K562 (cell line): Measurements from ENCODE around the gene ZC3H12A. TPM values are rescaled to one million over a fixed set of nuclear protein-coding genes. Genes with fewer than 3 reads are reported as not detected.

ENCODE experiments used
- CEBPB ChIP-seq: fragments of 450-650 bp; IDR thresholded peaks from 2 replicates; pipeline ENCODE4 v1.6.1; 2016; ENCODE audit warnings: missing genetic modification characterization, missing compliant biosample characterization
- CHD2 ChIP-seq: IDR thresholded peaks from 2 replicates; pipeline ENCODE4 v1.6.1; 2011; ENCODE audit warnings: low read depth, low read length
- CTBP1 ChIP-seq: fragments of 450-650 bp; IDR thresholded peaks from 2 replicates; pipeline ENCODE4 v1.6.1; 2016; ENCODE audit warnings: borderline replicate concordance
- FOXP4 ChIP-seq: sonication (generic); formaldehyde crosslinking; IDR thresholded peaks from 2 replicates; pipeline ENCODE4 v1.8.0; 2022; ENCODE audit warnings: mild to moderate bottlenecking, missing genetic modification reagents, borderline replicate concordance
- GABPB1 ChIP-seq: sonication (generic); formaldehyde crosslinking; IDR thresholded peaks from 2 replicates; pipeline ENCODE4 v1.8.0; 2022; ENCODE audit warnings: mild to moderate bottlenecking, missing genetic modification reagents
- HINFP ChIP-seq: fragments of 450-650 bp; conservative IDR thresholded peaks from 2 replicates; pipeline ENCODE4 v1.6.1; 2016; ENCODE audit warnings: missing genetic modification characterization, low read depth, mild to moderate bottlenecking, control low read depth, missing compliant biosample characterization
- HMG20B ChIP-seq: fragments of 250-450 bp; sonication (Bioruptor Pico); IDR thresholded peaks from 2 replicates; pipeline ENCODE4 v1.5.0; 2021; ENCODE audit warnings: mild to moderate bottlenecking
- MNT ChIP-seq, 2 experiments: fragments of 450-650 bp; conservative IDR thresholded peaks; 2 replicates each; pipeline ENCODE4 v1.6.1; 2017; ENCODE audit warnings: mild to moderate bottlenecking in 2 of 2, moderate library complexity in 2 of 2
- NCOA6 ChIP-seq: fragments of 450-650 bp; IDR thresholded peaks from 2 replicates; pipeline ENCODE4 v1.6.1; 2017; ENCODE audit warnings: mild to moderate bottlenecking
- PATZ1 ChIP-seq: fragments of 250-450 bp; sonication (Bioruptor Pico); IDR thresholded peaks from 2 replicates; pipeline ENCODE4 v1.5.0; 2020; ENCODE audit warnings: mild to moderate bottlenecking, borderline replicate concordance
- RHOXF2B ChIP-seq: fragments of 250-450 bp; sonication (Bioruptor Pico); conservative IDR thresholded peaks from 2 replicates; pipeline ENCODE4 v1.5.1; 2021
- SMAD2 ChIP-seq: fragments of 150-350 bp; IDR thresholded peaks from 2 replicates; pipeline ENCODE4 v1.6.1; 2014; ENCODE audit warnings: low read depth, mild to moderate bottlenecking, low read length
- STAT5B ChIP-seq: fragments of 250-450 bp; sonication (Bioruptor Pico); IDR thresholded peaks from 2 replicates; pipeline ENCODE4 v1.8.0; 2021; ENCODE audit warnings: mild to moderate bottlenecking, inconsistent platforms
- TRIM28 ChIP-seq: fragments of 450-650 bp; IDR thresholded peaks from 2 replicates; pipeline ENCODE4 v1.6.1; 2017
- ZNF436 ChIP-seq: fragments of 250-450, 450-650 bp; sonication (Bioruptor Pico); formaldehyde crosslinking; IDR thresholded peaks from 2 replicates; pipeline ENCODE4 v1.7.0; 2020; ENCODE audit warnings: mild to moderate bottlenecking
- ZNF583 ChIP-seq: fragments of 250-450 bp; sonication (Bioruptor Pico); IDR thresholded peaks from 2 replicates; pipeline ENCODE4 v1.4.0; 2020
- ZNF699 ChIP-seq: fragments of 250-450 bp; sonication (Bioruptor Pico); IDR thresholded peaks from 2 replicates; pipeline ENCODE4 v1.8.0; 2021; ENCODE audit warnings: mild to moderate bottlenecking, moderate library complexity; ENCODE audit not compliant: insufficient replicate concordance
- polyA plus RNA-seq, 8 experiments: library from polyadenylated mRNA; depleted of rRNA in 4 of 8; stranded (reverse) in 5 of 8; unstranded in 3 of 8; fragments of >200 nt; fragmentation: Nextera tagmentation in 2 of 8; fragmentation: Illumina TruSeq in 1 of 8; extraction: Ambion mirVana in 2 of 8; extraction: Trizol in 1 of 8; gene quantifications; 2 replicates each; pipeline versions ENCODE4 v1.2.1 to v1.2.3, GENCODE V29; 2011 to 2014; ENCODE audit warnings: inconsistent platforms in 1 of 8, missing spikeins in 1 of 8
- total RNA-seq, 7 experiments: library from RNA; depleted of rRNA in 6 of 7; stranded (reverse); fragments of >200 nt in 6 of 7; fragmentation: Illumina TruSeq in 2 of 7; extraction: Trizol in 2 of 7; gene quantifications; 2 replicates each; pipeline versions ENCODE4 v1.2.1 to v1.2.3, GENCODE V29; 2011 to 2021; ENCODE audit warnings: low replicate concordance in 1 of 7
- TF ChIP-seq, protein P1 (sequence below): fragments of 250-450 bp; sonication (Bioruptor Pico); IDR thresholded peaks from 2 replicates; pipeline ENCODE4 v1.8.0; 2022; ENCODE audit warnings: moderate library complexity, mild to moderate bottlenecking, inconsistent platforms
- TF ChIP-seq, protein P2 (sequence below): sonication (generic); formaldehyde crosslinking; IDR thresholded peaks from 2 replicates; pipeline ENCODE4 v1.8.0; 2022; ENCODE audit warnings: missing genetic modification reagents, mild to moderate bottlenecking, borderline replicate concordance

Gene ZC3H12A
- total and polyA plus RNA-seq, 9 of the 15 experiments (the other 6 are each of a cell fraction or from before 2014, with no cell fraction given): 0.14 to 9.4 (median 6.7) TPM

- TF ChIP-seq HINFP (tag) (no peak), TRIM28 (no peak), HMG20B (CRISPR knock-in tag) (no peak), PATZ1 (CRISPR knock-in tag) (no peak), SMAD2 (no peak), ZNF699 (CRISPR knock-in tag) (no peak), ZNF583 (CRISPR knock-in tag) (no peak), CTBP1 (peak; percentile 88), CHD2 (no peak), ZNF436 (CRISPR knock-in tag) (no peak), STAT5B (CRISPR knock-in tag) (no peak), GABPB1 (0 out of 2 replicates have a peak, but pooled peaks have one; percentile 26), CEBPB (tag) (no peak), NCOA6 (no peak), FOXP4 (CRISPR knock-in tag) (no peak), RHOXF2B (CRISPR knock-in tag) (peak; percentile 77; the same call in 1 of the 2 replicates), MNT (conservative IDR thresholded peaks at IDR 0.05) (peak in 1 of 2 experiments; percentile 48; a peak in 2 of 4 replicates)
- TF ChIP-seq, protein P1, sequence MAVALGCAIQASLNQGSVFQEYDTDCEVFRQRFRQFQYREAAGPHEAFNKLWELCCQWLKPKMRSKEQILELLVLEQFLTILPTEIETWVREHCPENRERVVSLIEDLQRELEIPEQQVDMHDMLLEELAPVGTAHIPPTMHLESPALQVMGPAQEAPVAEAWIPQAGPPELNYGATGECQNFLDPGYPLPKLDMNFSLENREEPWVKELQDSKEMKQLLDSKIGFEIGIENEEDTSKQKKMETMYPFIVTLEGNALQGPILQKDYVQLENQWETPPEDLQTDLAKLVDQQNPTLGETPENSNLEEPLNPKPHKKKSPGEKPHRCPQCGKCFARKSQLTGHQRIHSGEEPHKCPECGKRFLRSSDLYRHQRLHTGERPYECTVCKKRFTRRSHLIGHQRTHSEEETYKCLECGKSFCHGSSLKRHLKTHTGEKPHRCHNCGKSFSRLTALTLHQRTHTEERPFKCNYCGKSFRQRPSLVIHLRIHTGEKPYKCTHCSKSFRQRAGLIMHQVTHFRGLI (CRISPR knock-in tag): no peak
- TF ChIP-seq, protein P2, sequence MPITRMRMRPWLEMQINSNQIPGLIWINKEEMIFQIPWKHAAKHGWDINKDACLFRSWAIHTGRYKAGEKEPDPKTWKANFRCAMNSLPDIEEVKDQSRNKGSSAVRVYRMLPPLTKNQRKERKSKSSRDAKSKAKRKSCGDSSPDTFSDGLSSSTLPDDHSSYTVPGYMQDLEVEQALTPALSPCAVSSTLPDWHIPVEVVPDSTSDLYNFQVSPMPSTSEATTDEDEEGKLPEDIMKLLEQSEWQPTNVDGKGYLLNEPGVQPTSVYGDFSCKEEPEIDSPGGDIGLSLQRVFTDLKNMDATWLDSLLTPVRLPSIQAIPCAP (CRISPR knock-in tag): no peak
Observed at GRCh38 chr1:37474046-37474696, at the start of gene ZC3H12A (continued).
